ENCODE results near the gene CCDC187. TPM values are rescaled to one million over a fixed set of nuclear protein-coding genes. Genes with fewer than 3 reads are reported as not detected.

CCDC187 gene
- total and polyA plus RNA-seq, 2 of the 8 experiments (the other 6 are each of a cell fraction or from before 2014, with no cell fraction given) = 0.02 TPM; not detected in 1

GRCh38 chr9:136240941-136241340 is 63.0 kb downstream of the CCDC187 start:
- no peak overlapping the region for H3K56ac ChIP-seq (replicated peaks; ENCODE audit: insufficient read length, low read depth, low read length)
- H3K27me3 ChIP-seq (replicated peaks in 1 of 4; ENCODE audit: control insufficient read depth in 3 of 4, extremely low read depth in 1 of 4, insufficient read depth in 3 of 4, low read length in 3 of 4) = no peaks in the 10 kb centered on the region
- POLR2A ChIA-PET (ENCODE audit: partially characterized antibody) = interaction anchor here (0.6 to 0.9 kb wide), 2 partner anchors 36 to 1955 kb away, joined by 3 to 4 read pairs; no protein-coding TSS in a partner anchor
- H2BK120ac ChIP-seq (replicated peaks; ENCODE audit: low read depth, low read length) = no peak overlapping the region
- no peak for DNase-seq (ENCODE audit: low read depth in 1 of 2, low spot score in 2 of 2)
- no peak overlapping the region for H3K9ac ChIP-seq (replicated peaks in 1 of 4; ENCODE audit: extremely low read depth in 1 of 4, low read depth in 3 of 4, low read length in 3 of 4)
- H2BK12ac ChIP-seq (ENCODE audit: low read depth, low read length) = no peak overlapping the region
- no peak overlapping the region for H3K14ac ChIP-seq (ENCODE audit: insufficient read length)
- H3K4ac ChIP-seq (replicated peaks; ENCODE audit: insufficient read length, low read depth, low read length) = no peak overlapping the region
- CTCF ChIA-PET (ENCODE audit: partially characterized antibody) = interaction anchor here (0.8 to 2.6 kb wide), 6 partner anchors 14 to 70 kb away, joined by 3 to 10 read pairs (median 4); no protein-coding TSS in a partner anchor
- no peak overlapping the region for H3K27ac ChIP-seq (ENCODE audit: low read depth, low read length)
- H2BK15ac ChIP-seq (ENCODE audit: low read length) = no peak overlapping the region
- H3K23ac ChIP-seq (ENCODE audit: insufficient read length) = no peak overlapping the region
- no peaks in the 10 kb centered on the region; the same call in 1 of the 2 replicates for H3K23me2 ChIP-seq (ENCODE audit: low read depth, low read length)
- 93% methylated on average over 20 of the region's 20 CpGs; no CpG with 5 or more reads in 1 of the 2 experiments for WGBS, 2 experiments (ENCODE audit: extremely low coverage in 1 of 2, insufficient coverage in 1 of 2, insufficient read length in 1 of 2, insufficient replicate concordance in 2 of 2, low coverage in 1 of 2, low lambda C conversion rate in 2 of 2, missing lambda C conversion rate in 1 of 2)
- no peak overlapping the region for H2BK20ac ChIP-seq (ENCODE audit: low read length)
- H3K9me3 ChIP-seq (ENCODE audit: insufficient read depth in 2 of 2, low read depth in 1 of 2, low read length in 1 of 2) = no peaks in the 10 kb centered on the region
- no peak overlapping the region for H2BK5ac ChIP-seq (ENCODE audit: low read depth, low read length)
- no peak overlapping the region for H4K5ac ChIP-seq (ENCODE audit: insufficient read length, low read depth, low read length)
- H2AK5ac ChIP-seq (ENCODE audit: low read depth, low read length) = no peak overlapping the region
- H3K4me2 ChIP-seq (ENCODE audit: insufficient read depth in 1 of 2, low read depth in 2 of 2, low read length in 2 of 2) = no peak overlapping the region
- H3K36me3 ChIP-seq (ENCODE audit: control insufficient read depth in 2 of 4, insufficient read depth in 4 of 4, low read length in 3 of 4) = peaks cover 0 to 11% (median 3%) of the 10 kb centered on the region in 4 experiments; a peak in 4 of 8 replicates
- peaks cover 22 to 38% of the 10 kb centered on the region in 2 experiments for H4K20me1 ChIP-seq (replicated peaks in 1 of 2; ENCODE audit: control insufficient read depth in 1 of 2, insufficient read depth in 2 of 2, low read length in 2 of 2)
- H3K79me2 ChIP-seq (ENCODE audit: control insufficient read depth in 1 of 2, insufficient read depth in 2 of 2, low read length in 2 of 2) = peaks cover 11 to 80% of the 10 kb centered on the region in 2 experiments
- no peak overlapping the region for H2AFZ ChIP-seq (ENCODE audit: low read length)
- H3K4me3 ChIP-seq (ENCODE audit: extremely low read depth in 1 of 4, insufficient read depth in 2 of 4, low read depth in 3 of 4, low read length in 4 of 4) = no peak overlapping the region
- no peak overlapping the region for H4K8ac ChIP-seq (ENCODE audit: extremely low read depth, insufficient read depth, low read length)
- H3K79me1 ChIP-seq (ENCODE audit: low read depth, low read length) = peaks cover 32% of the 10 kb centered on the region
- H4K91ac ChIP-seq (replicated peaks; ENCODE audit: insufficient read length, low read length) = no peak overlapping the region
- H3K4me1 ChIP-seq (replicated peaks in 1 of 4; ENCODE audit: control insufficient read depth in 3 of 4, insufficient read depth in 4 of 4, low read length in 3 of 4) = peaks cover 3 to 12% (median 8%) of the 10 kb centered on the region in 4 experiments; a peak in 6 of 7 replicates
- no peak for FAIRE-seq
- no peak overlapping the region for H3K18ac ChIP-seq (ENCODE audit: extremely low read depth, low read length)
- no peak for TF ChIP-seq POLR2AphosphoS5 (IDR thresholded peaks at IDR 0.05; ENCODE audit: low read depth, low read length)
- TF ChIP-seq BACH1 (IDR thresholded peaks at IDR 0.05; ENCODE audit: low read length) = no peak
- TF ChIP-seq, protein P1, sequence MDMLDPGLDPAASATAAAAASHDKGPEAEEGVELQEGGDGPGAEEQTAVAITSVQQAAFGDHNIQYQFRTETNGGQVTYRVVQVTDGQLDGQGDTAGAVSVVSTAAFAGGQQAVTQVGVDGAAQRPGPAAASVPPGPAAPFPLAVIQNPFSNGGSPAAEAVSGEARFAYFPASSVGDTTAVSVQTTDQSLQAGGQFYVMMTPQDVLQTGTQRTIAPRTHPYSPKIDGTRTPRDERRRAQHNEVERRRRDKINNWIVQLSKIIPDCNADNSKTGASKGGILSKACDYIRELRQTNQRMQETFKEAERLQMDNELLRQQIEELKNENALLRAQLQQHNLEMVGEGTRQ (IDR thresholded peaks at IDR 0.05; ENCODE audit: low read length) = no peak
- no peak for TF ChIP-seq SP1 (IDR thresholded peaks at IDR 0.05; ENCODE audit: low read depth, low read length)
- TF ChIP-seq GTF2F1 (IDR thresholded peaks at IDR 0.05; ENCODE audit: borderline replicate concordance, low read depth, low read length) = no peak
- no peak for TF ChIP-seq EGR1 (IDR thresholded peaks at IDR 0.05; ENCODE audit: borderline replicate concordance, low read depth, low read length)
- no peak for TF ChIP-seq CREB1 (IDR thresholded peaks at IDR 0.05)
- TF ChIP-seq CEBPB (IDR thresholded peaks at IDR 0.05; ENCODE audit: low read depth, low read length) = no peak
- TF ChIP-seq CTBP2 (IDR thresholded peaks at IDR 0.05; ENCODE audit: borderline replicate concordance, insufficient read depth, insufficient read length, low read length) = no peak
- no peak for TF ChIP-seq RXRA (IDR thresholded peaks at IDR 0.05; ENCODE audit: insufficient read depth, low read depth, low read length)
- no peak for TF ChIP-seq JUN (IDR thresholded peaks at IDR 0.05; ENCODE audit: low read depth, low read length)
- TF ChIP-seq, protein P2, sequence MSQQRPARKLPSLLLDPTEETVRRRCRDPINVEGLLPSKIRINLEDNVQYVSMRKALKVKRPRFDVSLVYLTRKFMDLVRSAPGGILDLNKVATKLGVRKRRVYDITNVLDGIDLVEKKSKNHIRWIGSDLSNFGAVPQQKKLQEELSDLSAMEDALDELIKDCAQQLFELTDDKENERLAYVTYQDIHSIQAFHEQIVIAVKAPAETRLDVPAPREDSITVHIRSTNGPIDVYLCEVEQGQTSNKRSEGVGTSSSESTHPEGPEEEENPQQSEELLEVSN (IDR thresholded peaks at IDR 0.05) = no peak
- no peak for TF ChIP-seq SIRT6 (IDR thresholded peaks at IDR 0.05; ENCODE audit: low read length)
- TF ChIP-seq RFX5 (IDR thresholded peaks at IDR 0.05; ENCODE audit: borderline replicate concordance, low read depth, low read length) = no peak
